HL-60 (cell line): ENCODE measurements around the gene GLIS1.

ENCODE experiments used
- DNase-seq, 2 experiments: peaks; one replicate each; pipeline ENCODE4 v3.0.0-alpha.2; 2010 to 2020; ENCODE audit warnings: low read depth in 1 of 2, low spot score in 1 of 2
- H3K27ac ChIP-seq: fragments of 250-450 bp; sonication (Bioruptor Pico); replicated peaks from 2 replicates; pipeline ENCODE4 v1.5.1; 2020; ENCODE audit warnings: mild to moderate bottlenecking, moderate library complexity
- H3K27me3 ChIP-seq: fragments of 250-450 bp; sonication (Bioruptor Pico); 2 replicates; pipeline ENCODE4 v1.5.1; 2021; ENCODE audit warnings: mild to moderate bottlenecking, moderate library complexity; ENCODE audit not compliant: insufficient read depth, poor library complexity, severe bottlenecking
- H3K4me3 ChIP-seq: replicated peaks from 2 replicates; pipeline ENCODE4 v1.5.1; 2011; ENCODE audit warnings: mild to moderate bottlenecking, control low read depth, low read length; ENCODE audit not compliant: insufficient read depth
- GABPA ChIP-seq: IDR thresholded peaks from 2 replicates; pipeline ENCODE4 v1.6.1; 2012; ENCODE audit warnings: low read depth
- POLR2AphosphoS5 ChIP-seq: IDR thresholded peaks from 2 replicates; pipeline ENCODE4 v1.6.1; 2012; ENCODE audit warnings: low read depth
- SPI1 ChIP-seq: IDR thresholded peaks from 2 replicates; pipeline ENCODE4 v1.6.1; 2012; ENCODE audit warnings: low read depth, mild to moderate bottlenecking, borderline replicate concordance
- TF ChIP-seq, protein P1 (sequence below): IDR thresholded peaks from one replicate; pipeline ENCODE4 v1.5.1; 2011; ENCODE audit warnings: low read length, control low read depth, inconsistent platforms; ENCODE audit not compliant: insufficient read depth
- TF ChIP-seq, protein P2 (sequence below): IDR thresholded peaks from 2 replicates; pipeline ENCODE4 v1.6.1; 2012; ENCODE audit warnings: low read depth; ENCODE audit not compliant: insufficient replicate concordance

The GLIS1 gene

DNA sequence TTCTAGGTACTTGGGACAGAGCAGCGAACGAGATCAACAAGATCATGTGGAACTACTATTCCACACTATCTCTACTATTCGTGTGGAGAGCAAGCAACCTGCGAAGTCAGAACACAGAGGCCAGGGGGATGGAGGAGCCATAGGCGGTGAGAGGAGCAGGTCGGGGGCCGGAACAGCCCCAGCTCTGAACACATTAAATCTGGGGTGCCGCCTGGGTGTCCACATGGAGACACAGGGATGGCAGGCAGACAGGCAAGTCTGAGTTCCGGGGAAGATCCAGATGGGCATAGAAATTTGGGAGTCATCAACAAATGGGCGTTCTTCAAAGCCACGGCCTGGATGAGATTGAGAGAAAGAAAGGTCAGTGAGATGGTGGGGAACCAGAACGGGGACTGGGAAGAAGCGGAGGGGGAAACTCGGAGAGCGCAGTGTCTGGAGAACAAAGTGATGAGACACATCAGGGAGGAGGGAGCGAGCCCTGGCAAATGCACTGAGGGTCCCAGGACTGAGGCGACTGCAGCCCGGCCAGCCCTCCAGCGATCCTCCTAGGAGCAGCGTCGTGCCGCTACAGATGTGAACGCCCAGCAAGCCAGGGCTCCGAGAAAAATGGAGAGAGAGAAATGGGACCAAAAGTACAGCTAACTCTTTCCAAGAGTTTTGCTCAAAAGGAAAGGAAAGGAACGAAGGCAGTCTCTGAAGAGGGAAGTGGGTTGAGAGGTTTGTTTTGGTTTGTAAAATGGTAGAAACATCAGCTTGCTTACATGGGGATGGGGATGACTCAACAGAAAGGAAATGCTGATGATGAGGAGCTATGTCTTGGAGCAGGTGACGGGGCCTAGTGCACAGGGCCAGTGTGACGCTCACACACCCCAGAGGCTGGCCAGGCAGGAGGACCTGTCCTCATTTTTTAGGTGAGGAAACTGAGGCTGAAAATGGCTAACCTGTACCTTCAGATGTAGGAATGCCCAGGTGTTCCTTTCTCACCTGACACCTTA is 84.5 kb downstream of the GLIS1 start:
- TF ChIP-seq GABPA (no peak), POLR2AphosphoS5 (no peak), SPI1 (no peak)
- TF ChIP-seq, protein P1, sequence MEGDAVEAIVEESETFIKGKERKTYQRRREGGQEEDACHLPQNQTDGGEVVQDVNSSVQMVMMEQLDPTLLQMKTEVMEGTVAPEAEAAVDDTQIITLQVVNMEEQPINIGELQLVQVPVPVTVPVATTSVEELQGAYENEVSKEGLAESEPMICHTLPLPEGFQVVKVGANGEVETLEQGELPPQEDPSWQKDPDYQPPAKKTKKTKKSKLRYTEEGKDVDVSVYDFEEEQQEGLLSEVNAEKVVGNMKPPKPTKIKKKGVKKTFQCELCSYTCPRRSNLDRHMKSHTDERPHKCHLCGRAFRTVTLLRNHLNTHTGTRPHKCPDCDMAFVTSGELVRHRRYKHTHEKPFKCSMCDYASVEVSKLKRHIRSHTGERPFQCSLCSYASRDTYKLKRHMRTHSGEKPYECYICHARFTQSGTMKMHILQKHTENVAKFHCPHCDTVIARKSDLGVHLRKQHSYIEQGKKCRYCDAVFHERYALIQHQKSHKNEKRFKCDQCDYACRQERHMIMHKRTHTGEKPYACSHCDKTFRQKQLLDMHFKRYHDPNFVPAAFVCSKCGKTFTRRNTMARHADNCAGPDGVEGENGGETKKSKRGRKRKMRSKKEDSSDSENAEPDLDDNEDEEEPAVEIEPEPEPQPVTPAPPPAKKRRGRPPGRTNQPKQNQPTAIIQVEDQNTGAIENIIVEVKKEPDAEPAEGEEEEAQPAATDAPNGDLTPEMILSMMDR: no peak
- TF ChIP-seq, protein P2, sequence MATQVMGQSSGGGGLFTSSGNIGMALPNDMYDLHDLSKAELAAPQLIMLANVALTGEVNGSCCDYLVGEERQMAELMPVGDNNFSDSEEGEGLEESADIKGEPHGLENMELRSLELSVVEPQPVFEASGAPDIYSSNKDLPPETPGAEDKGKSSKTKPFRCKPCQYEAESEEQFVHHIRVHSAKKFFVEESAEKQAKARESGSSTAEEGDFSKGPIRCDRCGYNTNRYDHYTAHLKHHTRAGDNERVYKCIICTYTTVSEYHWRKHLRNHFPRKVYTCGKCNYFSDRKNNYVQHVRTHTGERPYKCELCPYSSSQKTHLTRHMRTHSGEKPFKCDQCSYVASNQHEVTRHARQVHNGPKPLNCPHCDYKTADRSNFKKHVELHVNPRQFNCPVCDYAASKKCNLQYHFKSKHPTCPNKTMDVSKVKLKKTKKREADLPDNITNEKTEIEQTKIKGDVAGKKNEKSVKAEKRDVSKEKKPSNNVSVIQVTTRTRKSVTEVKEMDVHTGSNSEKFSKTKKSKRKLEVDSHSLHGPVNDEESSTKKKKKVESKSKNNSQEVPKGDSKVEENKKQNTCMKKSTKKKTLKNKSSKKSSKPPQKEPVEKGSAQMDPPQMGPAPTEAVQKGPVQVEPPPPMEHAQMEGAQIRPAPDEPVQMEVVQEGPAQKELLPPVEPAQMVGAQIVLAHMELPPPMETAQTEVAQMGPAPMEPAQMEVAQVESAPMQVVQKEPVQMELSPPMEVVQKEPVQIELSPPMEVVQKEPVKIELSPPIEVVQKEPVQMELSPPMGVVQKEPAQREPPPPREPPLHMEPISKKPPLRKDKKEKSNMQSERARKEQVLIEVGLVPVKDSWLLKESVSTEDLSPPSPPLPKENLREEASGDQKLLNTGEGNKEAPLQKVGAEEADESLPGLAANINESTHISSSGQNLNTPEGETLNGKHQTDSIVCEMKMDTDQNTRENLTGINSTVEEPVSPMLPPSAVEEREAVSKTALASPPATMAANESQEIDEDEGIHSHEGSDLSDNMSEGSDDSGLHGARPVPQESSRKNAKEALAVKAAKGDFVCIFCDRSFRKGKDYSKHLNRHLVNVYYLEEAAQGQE: no peak
- Histone ChIP-seq H3K4me3 (no peak overlapping the region), H3K27me3 (no peaks in the 10 kb centered on the region), H3K27ac (no peak overlapping the region)
- DNase-seq: no peak

DNA sequence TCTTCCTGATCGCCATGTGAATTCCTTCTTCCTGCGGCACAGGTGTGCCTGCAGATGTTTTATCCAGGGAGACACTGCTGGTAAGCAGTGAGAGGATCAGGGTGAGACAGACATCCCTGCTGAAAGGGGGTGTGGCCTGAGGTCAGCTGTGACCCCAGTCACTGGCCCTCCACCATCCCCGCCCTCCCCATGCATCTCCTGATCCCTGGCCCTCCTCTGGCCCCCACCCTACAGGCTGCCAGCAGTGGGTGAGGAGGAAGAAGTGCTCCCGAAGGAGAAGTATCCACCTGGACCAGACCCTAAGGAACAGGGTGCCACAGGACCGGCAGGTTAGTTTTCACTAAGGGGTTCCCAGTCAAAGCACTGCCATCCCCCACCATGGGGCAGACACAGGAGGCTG is 85.3 kb downstream of the GLIS1 start:
- H3K27ac ChIP-seq: no peak overlapping the region
- H3K4me3 ChIP-seq: no peak overlapping the region
- no peaks in the 10 kb centered on the region for H3K27me3 ChIP-seq
- DNase-seq: no peak
- TF ChIP-seq GABPA: no peak

DNA sequence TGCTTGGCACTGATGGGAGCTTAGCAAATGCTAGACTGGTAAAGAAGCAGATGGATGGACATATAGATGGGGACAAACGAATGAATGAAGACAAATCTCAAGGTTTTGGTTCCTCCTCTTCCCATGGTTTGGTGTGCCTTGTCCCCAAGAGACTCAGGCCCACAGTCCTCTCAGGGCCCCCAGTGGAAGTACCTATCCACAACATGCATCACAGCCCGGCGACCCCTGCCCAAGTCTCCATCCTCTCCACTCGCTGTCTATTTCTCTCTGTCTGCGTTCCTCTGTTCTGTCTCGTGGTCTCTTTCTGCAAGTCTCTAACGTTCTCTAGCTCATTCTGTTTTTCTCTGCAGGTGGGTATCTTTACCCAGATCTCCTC is 85.8 kb downstream of the GLIS1 start:
- Histone ChIP-seq H3K27me3 (no peaks in the 10 kb centered on the region), H3K27ac (no peak overlapping the region), H3K4me3 (no peak overlapping the region)
- DNase-seq: no peak
- TF ChIP-seq, protein P1: no peak
- TF ChIP-seq POLR2AphosphoS5 (no peak), GABPA (no peak), SPI1 (no peak)
- TF ChIP-seq, protein P2: no peak

DNA sequence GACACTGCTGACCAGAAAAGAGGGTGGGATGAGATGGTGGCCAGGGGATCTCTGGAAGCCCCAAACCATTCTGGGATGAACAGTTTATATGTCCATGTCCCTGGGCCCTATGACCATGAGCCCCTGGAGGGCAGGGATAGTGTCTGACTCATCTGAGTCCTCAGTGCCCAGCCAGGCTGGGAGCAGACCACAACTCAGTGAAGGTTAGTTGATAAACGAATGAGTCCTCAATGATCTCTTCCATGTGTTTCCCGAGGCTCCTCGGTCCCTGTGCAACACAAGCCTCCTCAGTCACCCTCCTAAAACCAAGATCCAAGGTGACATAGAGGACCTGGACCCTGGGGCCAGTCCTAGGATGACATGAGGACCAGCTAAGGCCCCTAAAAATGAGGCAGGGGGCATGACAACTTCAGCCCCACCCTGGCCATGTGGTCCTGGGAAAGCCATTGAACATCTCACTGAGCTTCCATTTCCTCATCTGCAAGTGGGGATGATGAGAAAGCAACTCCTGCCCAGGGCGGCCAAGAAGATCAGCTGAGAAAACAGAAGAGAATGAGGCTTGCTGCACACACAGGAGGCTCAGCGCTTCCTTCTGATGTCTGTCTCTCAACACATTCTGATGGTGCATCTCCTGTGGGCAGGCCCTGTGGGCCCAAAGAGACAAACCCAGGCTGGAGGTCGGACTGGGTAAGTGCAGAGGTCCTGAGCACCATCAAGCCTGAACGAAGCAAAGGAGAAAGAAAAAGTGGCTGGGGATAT is 86.3 kb downstream of the GLIS1 start:
- TF ChIP-seq, protein P2: no peak
- TF ChIP-seq SPI1: no peak
- no peak for TF ChIP-seq GABPA
- TF ChIP-seq, protein P1: no peak
- no peak for TF ChIP-seq POLR2AphosphoS5
- no peak overlapping the region for H3K4me3 ChIP-seq
- DNase-seq: no peak
- H3K27ac ChIP-seq: no peak overlapping the region
- H3K27me3 ChIP-seq: no peaks in the 10 kb centered on the region
